GM19395 (cell line): Measurements from ENCODE around the gene SCLY.

Experiments used
- ATAC-seq: cut with Tn5 transposase; IDR thresholded peaks from one replicate; pipeline ENCODE4 v1.9.1; 2021; ENCODE audit warnings: mild to moderate bottlenecking, moderate library complexity; ENCODE audit not compliant: unreplicated experiment

Gene SCLY

GRCh38 chr2:238136820-238137537 is 76.2 kb downstream of the SCLY start:
- ATAC-seq: no peak

GRCh38 chr2:238137885-238138284 is 77.1 kb downstream of the SCLY start:
- no peak for ATAC-seq

GRCh38 chr2:238138331-238139195 is 77.8 kb downstream of the SCLY start, which contains the start of gene KLHL30:
Gene KLHL30 (plus strand): TSS chr2:238138668. CDS start chr2:238140755, 2,087 bp downstream.
- no peak for ATAC-seq

GRCh38 chr2:238139196-238140039 is 78.6 kb downstream of the SCLY start:
- ATAC-seq: no peak

GRCh38 chr2:238140040-238140439 is 79.2 kb downstream of the SCLY start:
- ATAC-seq: no peak

GRCh38 chr2:238140721-238141540 is 80.1 kb downstream of the SCLY start:
- no peak for ATAC-seq

- ATAC-seq: no peak
These were observed 80.9 kb downstream of the SCLY start for GRCh38 chr2:238141541-238142318.

GRCh38 chr2:238142382-238143205 is 81.8 kb downstream of the SCLY start:
- no peak for ATAC-seq

GRCh38 chr2:238143239-238143951 is 82.6 kb downstream of the SCLY start:
- no peak for ATAC-seq

GRCh38 chr2:238144262-238144661 is 83.5 kb downstream of the SCLY start:
- no peak for ATAC-seq

GRCh38 chr2:238145046-238145445 is 84.2 kb downstream of the SCLY start:
- no peak for ATAC-seq

GRCh38 chr2:238145851-238146250 is 85.0 kb downstream of the SCLY start:
- ATAC-seq: no peak

GRCh38 chr2:238146884-238147544 is 86.2 kb downstream of the SCLY start:
- ATAC-seq: no peak

GRCh38 chr2:238148981-238149380 is 88.2 kb downstream of the SCLY start:
- ATAC-seq: no peak
